Measurements from ENCODE around the gene GRM7.

GRM7 gene

DNA sequence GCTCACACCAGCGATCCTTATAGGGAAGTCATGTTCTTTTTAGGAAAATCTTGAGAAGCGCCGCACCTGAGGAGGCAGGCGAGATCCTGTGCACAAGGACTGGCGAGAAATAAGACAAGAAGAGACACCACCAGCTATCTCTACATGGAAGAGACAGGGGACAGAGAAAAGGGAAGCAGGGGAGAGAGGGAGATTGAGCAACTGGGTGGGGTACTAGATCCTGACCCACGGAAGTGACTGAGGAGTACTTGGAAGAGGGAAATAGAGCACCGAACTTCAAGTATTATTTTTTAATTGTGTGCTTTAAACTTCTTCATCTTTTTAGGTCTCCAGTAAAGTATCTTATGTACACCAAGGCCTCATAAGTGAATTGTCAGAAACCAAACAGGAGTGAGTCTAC, 898.7 kb downstream of the GRM7 start:
- no peak for DNase-seq
- Histone ChIP-seq H3K36me3 (ENCODE audit: control insufficient read depth in 4 of 4, insufficient read depth in 4 of 4, low read length in 3 of 4) (no peaks in the 10 kb centered on the region), H3K27me3 (replicated peaks in 2 of 5; ENCODE audit: control insufficient read depth in 4 of 5, insufficient read depth in 5 of 5, low read length in 4 of 5) (no peaks in the 10 kb centered on the region), H3K4me1 (ENCODE audit: control extremely low read depth in 1 of 4, control insufficient read depth in 4 of 4, insufficient read depth in 4 of 4, low read length in 3 of 4) (no peaks in the 10 kb centered on the region), H3K9me3 (ENCODE audit: control extremely low read depth in 1 of 5, control insufficient read depth in 4 of 5, insufficient read depth in 2 of 5, low read depth in 1 of 5, low read length in 4 of 5) (peaks cover 0 to 2% (median 0%) of the 10 kb centered on the region in 5 experiments), H3K4me3 (ENCODE audit: control insufficient read depth in 1 of 7, extremely low read depth in 1 of 7, insufficient read depth in 4 of 7, low read depth in 2 of 7, low read length in 6 of 7) (no peak overlapping the region), H3K27ac (ENCODE audit: insufficient read depth in 1 of 2, low read depth in 1 of 2, low read length in 2 of 2, poor library complexity in 1 of 2, severe bottlenecking in 2 of 2) (no peak overlapping the region)
- CTCF ChIA-PET: no interaction called here
- POLR2A ChIA-PET: no interaction called here
- WGBS (ENCODE audit: insufficient coverage): 100% methylated on average over 3 of the region's 7 CpGs

DNA sequence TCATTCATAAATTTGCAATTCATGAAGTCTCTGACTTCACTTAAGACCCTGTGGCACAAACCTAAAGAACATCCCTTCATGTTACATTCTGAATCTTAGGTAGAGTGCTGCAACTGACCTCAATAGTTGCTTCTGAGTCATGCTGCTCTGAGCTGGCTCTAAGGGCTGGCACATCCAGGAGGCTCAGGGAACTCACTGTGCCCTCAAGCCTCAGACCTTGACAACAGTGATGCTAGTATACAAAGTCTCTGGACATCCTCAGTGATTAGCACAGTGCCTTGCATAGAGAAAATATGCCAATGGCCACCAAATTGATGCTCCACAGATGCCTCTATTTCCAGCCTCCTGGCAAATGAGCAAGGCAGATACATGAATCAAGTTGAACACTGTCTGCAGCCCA, 899.8 kb downstream of the GRM7 start:
- peaks cover 0 to 4% (median 0%) of the 10 kb centered on the region in 5 experiments for H3K9me3 ChIP-seq (ENCODE audit: control extremely low read depth in 1 of 5, control insufficient read depth in 4 of 5, insufficient read depth in 2 of 5, low read depth in 1 of 5, low read length in 4 of 5)
- no peak for DNase-seq
- no peak overlapping the region for H3K27ac ChIP-seq (ENCODE audit: insufficient read depth in 1 of 2, low read depth in 1 of 2, low read length in 2 of 2, poor library complexity in 1 of 2, severe bottlenecking in 2 of 2)
- H3K4me1 ChIP-seq (ENCODE audit: control extremely low read depth in 1 of 4, control insufficient read depth in 4 of 4, insufficient read depth in 4 of 4, low read length in 3 of 4): no peaks in the 10 kb centered on the region
- no peaks in the 10 kb centered on the region for H3K27me3 ChIP-seq (replicated peaks in 2 of 5; ENCODE audit: control insufficient read depth in 4 of 5, insufficient read depth in 5 of 5, low read length in 4 of 5)
- no peaks in the 10 kb centered on the region for H3K36me3 ChIP-seq (ENCODE audit: control insufficient read depth in 4 of 4, insufficient read depth in 4 of 4, low read length in 3 of 4)
- ChIA-PET POLR2A (no interaction called here), CTCF (no interaction called here)
- no peak overlapping the region for H3K4me3 ChIP-seq (ENCODE audit: control insufficient read depth in 1 of 7, extremely low read depth in 1 of 7, insufficient read depth in 4 of 7, low read depth in 2 of 7, low read length in 6 of 7)

DNA sequence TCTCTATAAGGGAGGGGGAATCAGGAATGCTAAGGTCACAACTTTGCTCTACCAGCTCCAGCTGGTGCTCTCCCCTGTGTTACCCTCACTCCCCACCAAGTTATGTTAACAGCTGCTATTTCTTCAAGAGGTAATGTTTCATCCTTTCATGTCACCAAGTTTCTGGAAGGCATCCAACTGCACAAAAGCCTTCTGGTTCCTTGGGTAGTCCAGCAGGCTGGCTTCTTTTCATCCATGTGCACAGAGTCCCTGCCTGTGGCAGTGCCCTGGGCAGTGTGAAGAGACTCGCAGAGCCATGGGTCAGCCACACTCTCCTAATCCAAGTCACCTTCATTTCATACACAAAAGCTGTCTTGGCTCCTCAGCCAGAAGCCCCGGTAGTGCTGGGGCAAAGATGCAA, 903.2 kb downstream of the GRM7 start:
- POLR2A ChIA-PET: no interaction called here
- Histone ChIP-seq H3K36me3 (ENCODE audit: control insufficient read depth in 4 of 4, insufficient read depth in 4 of 4, low read length in 3 of 4) (no peaks in the 10 kb centered on the region), H3K4me1 (ENCODE audit: control extremely low read depth in 1 of 4, control insufficient read depth in 4 of 4, insufficient read depth in 4 of 4, low read length in 3 of 4) (no peaks in the 10 kb centered on the region), H3K9me3 (ENCODE audit: control extremely low read depth in 1 of 5, control insufficient read depth in 4 of 5, insufficient read depth in 2 of 5, low read depth in 1 of 5, low read length in 4 of 5) (peaks cover 0 to 9% (median 1%) of the 10 kb centered on the region in 5 experiments), H3K27ac (ENCODE audit: insufficient read depth in 1 of 2, low read depth in 1 of 2, low read length in 2 of 2, poor library complexity in 1 of 2, severe bottlenecking in 2 of 2) (no peak overlapping the region), H3K27me3 (replicated peaks in 2 of 5; ENCODE audit: control insufficient read depth in 4 of 5, insufficient read depth in 5 of 5, low read length in 4 of 5) (no peaks in the 10 kb centered on the region), H3K4me3 (ENCODE audit: control insufficient read depth in 1 of 7, extremely low read depth in 1 of 7, insufficient read depth in 4 of 7, low read depth in 2 of 7, low read length in 6 of 7) (no peak overlapping the region)
- CTCF ChIA-PET: no interaction called here
- no peak for DNase-seq
- WGBS (ENCODE audit: insufficient coverage): 100% methylated on average over 2 of the region's 2 CpGs

DNA sequence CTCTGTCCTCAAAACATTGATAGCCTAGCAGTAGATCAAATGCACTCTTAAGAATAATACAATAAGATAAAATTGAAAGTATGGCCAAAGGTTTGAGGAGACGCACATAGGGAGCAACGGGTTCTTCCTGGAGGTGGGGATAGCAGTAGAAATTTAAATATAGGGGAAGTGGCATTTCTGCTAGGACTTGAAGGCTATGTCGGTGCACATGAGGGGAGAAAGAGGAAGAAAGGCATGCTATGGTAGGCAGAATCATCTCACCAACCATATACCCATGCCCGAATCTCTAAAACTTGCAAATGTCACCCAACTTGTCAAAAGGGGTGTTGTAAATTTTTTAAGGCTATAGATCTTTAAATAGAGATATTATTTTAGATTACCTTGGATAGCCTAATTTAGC, 905.6 kb downstream of the GRM7 start:
- Histone ChIP-seq H3K36me3 (ENCODE audit: control insufficient read depth in 4 of 4, insufficient read depth in 4 of 4, low read length in 3 of 4) (no peaks in the 10 kb centered on the region), H3K4me1 (ENCODE audit: control extremely low read depth in 1 of 4, control insufficient read depth in 4 of 4, insufficient read depth in 4 of 4, low read length in 3 of 4) (no peaks in the 10 kb centered on the region), H3K4me3 (ENCODE audit: control insufficient read depth in 1 of 7, extremely low read depth in 1 of 7, insufficient read depth in 4 of 7, low read depth in 2 of 7, low read length in 6 of 7) (no peak overlapping the region), H3K27me3 (replicated peaks in 2 of 5; ENCODE audit: control insufficient read depth in 4 of 5, insufficient read depth in 5 of 5, low read length in 4 of 5) (no peaks in the 10 kb centered on the region), H3K9me3 (ENCODE audit: control extremely low read depth in 1 of 5, control insufficient read depth in 4 of 5, insufficient read depth in 2 of 5, low read depth in 1 of 5, low read length in 4 of 5) (peaks cover 0 to 8% (median 1%) of the 10 kb centered on the region in 5 experiments), H3K27ac (ENCODE audit: insufficient read depth in 1 of 2, low read depth in 1 of 2, low read length in 2 of 2, poor library complexity in 1 of 2, severe bottlenecking in 2 of 2) (no peak overlapping the region)
- POLR2A ChIA-PET: no interaction called here
- CTCF ChIA-PET: no interaction called here
- no peak for DNase-seq
- WGBS (ENCODE audit: insufficient coverage): no CpG with 5 or more reads among the region's 4 CpGs

DNA sequence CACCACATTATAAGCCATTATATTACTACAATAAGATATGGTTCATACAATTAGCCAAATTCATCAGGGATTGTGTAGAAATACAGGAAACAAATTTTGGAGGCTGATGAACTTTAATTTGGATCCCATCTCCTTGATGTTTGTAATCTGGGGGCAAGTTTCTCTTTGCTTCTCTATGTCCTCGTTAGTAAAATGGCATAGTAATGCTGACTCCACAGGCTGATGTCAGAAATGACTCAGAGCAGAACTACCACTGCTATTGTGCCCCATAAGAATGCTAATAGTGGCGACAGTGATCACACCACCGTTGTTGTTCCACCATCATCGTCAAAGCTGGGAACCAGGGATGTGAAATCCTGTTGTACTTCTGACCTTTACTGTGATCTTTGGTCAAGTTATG, 918.4 kb downstream of the GRM7 start:
- Histone ChIP-seq H3K36me3 (ENCODE audit: control insufficient read depth in 4 of 4, insufficient read depth in 4 of 4, low read length in 3 of 4) (no peaks in the 10 kb centered on the region), H3K4me1 (ENCODE audit: control extremely low read depth in 1 of 4, control insufficient read depth in 4 of 4, insufficient read depth in 4 of 4, low read length in 3 of 4) (no peaks in the 10 kb centered on the region), H3K27ac (ENCODE audit: insufficient read depth in 1 of 2, low read depth in 1 of 2, low read length in 2 of 2, poor library complexity in 1 of 2, severe bottlenecking in 2 of 2) (no peak overlapping the region), H3K4me3 (ENCODE audit: control insufficient read depth in 1 of 7, extremely low read depth in 1 of 7, insufficient read depth in 4 of 7, low read depth in 2 of 7, low read length in 6 of 7) (no peak overlapping the region), H3K9me3 (ENCODE audit: control extremely low read depth in 1 of 5, control insufficient read depth in 4 of 5, insufficient read depth in 2 of 5, low read depth in 1 of 5, low read length in 4 of 5) (peaks cover 0 to 4% (median 0%) of the 10 kb centered on the region in 5 experiments), H3K27me3 (replicated peaks in 2 of 5; ENCODE audit: control insufficient read depth in 4 of 5, insufficient read depth in 5 of 5, low read length in 4 of 5) (no peaks in the 10 kb centered on the region)
- no peak for DNase-seq
- ChIA-PET CTCF (interaction anchor here (0.6 kb wide), 1 partner anchor 69 kb away, joined by 3 read pairs; no protein-coding TSS in a partner anchor), POLR2A (no interaction called here)
- WGBS (ENCODE audit: insufficient coverage): 98% methylated on average over 4 of the region's 4 CpGs

DNA sequence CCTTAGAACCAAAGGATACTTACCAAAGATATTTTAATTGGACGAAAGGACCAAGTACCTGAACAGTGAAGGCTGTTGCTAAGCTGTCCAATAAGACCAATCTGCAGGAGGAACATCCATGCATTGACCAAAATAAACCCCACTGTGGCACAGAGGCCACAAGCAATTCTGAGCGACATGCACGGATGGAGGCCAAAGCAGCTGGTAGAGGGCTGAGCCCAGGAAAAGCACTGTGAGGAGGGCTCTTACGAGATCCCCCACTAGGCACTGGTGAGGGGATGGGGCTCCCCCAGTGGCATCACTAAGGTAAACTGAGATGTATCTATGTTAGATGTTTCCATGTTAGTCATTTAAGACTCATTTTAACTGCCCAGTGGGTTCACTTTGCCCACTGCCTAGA, 920.5 kb downstream of the GRM7 start:
- ChIA-PET POLR2A (no interaction called here), CTCF (no interaction called here)
- peaks cover 0 to 4% (median 0%) of the 10 kb centered on the region in 5 experiments for H3K9me3 ChIP-seq (ENCODE audit: control extremely low read depth in 1 of 5, control insufficient read depth in 4 of 5, insufficient read depth in 2 of 5, low read depth in 1 of 5, low read length in 4 of 5)
- no peaks in the 10 kb centered on the region for H3K36me3 ChIP-seq (ENCODE audit: control insufficient read depth in 4 of 4, insufficient read depth in 4 of 4, low read length in 3 of 4)
- WGBS (ENCODE audit: insufficient coverage): 100% methylated on average over 3 of the region's 4 CpGs
- no peaks in the 10 kb centered on the region for H3K27me3 ChIP-seq (replicated peaks in 2 of 5; ENCODE audit: control insufficient read depth in 4 of 5, insufficient read depth in 5 of 5, low read length in 4 of 5)
- H3K27ac ChIP-seq (ENCODE audit: insufficient read depth in 1 of 2, low read depth in 1 of 2, low read length in 2 of 2, poor library complexity in 1 of 2, severe bottlenecking in 2 of 2): no peak overlapping the region
- no peaks in the 10 kb centered on the region for H3K4me1 ChIP-seq (ENCODE audit: control extremely low read depth in 1 of 4, control insufficient read depth in 4 of 4, insufficient read depth in 4 of 4, low read length in 3 of 4)
- no peak overlapping the region for H3K4me3 ChIP-seq (ENCODE audit: control insufficient read depth in 1 of 7, extremely low read depth in 1 of 7, insufficient read depth in 4 of 7, low read depth in 2 of 7, low read length in 6 of 7)
- no peak for DNase-seq

DNA sequence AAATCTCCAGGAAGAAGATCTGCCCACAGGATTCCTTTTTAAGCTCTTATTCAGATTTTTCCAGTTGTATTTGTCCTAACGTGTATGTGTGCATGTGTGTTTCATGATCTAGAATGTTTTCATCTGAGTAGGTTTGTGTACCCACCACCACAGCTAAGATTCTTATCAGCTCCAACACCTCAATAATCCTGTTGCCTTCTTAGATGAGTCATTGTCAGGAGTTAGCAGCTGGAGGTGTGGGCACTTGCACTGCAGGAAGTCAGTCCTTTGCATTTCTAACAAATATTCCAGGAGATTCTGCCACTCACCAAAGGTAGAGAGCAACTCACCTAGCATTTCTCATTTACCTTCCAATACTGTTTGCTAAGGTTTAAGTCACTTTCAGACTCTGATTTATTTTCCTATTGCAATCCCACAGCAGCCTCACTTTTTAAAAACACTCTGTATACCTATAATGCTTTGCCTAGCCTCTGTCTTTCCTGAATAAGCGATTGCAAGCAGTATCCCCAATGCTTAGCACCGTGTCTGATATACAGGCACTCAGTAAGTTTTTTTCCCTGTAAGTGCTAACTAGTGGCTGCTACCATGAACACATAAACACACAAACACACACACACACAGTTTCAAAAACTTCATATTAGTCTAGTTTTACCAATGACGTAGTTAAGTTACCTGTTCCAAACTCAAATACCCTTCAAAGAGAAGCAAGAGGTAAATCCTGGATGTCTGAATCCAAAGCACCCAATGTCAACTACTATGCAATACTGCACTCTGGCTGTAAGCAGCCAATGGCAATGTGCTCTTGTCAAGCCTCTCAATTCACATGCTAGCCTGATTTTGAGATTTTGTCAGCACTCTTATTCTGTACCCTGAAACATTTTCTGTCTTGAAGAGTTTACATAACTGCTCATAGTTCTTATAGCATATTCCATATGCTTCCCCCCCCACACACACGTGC, 927.2 kb downstream of the GRM7 start:
- ChIA-PET POLR2A (no interaction called here), CTCF (no interaction called here)
- 94% methylated on average over 3 of the region's 5 CpGs for WGBS (ENCODE audit: insufficient coverage)
- Histone ChIP-seq H3K36me3 (ENCODE audit: control insufficient read depth in 4 of 4, insufficient read depth in 4 of 4, low read length in 3 of 4) (no peaks in the 10 kb centered on the region), H3K27me3 (replicated peaks in 2 of 5; ENCODE audit: control insufficient read depth in 4 of 5, insufficient read depth in 5 of 5, low read length in 4 of 5) (no peaks in the 10 kb centered on the region), H3K27ac (ENCODE audit: insufficient read depth in 1 of 2, low read depth in 1 of 2, low read length in 2 of 2, poor library complexity in 1 of 2, severe bottlenecking in 2 of 2) (no peak overlapping the region), H3K9me3 (ENCODE audit: control extremely low read depth in 1 of 5, control insufficient read depth in 4 of 5, insufficient read depth in 2 of 5, low read depth in 1 of 5, low read length in 4 of 5) (peaks cover 0 to 3% (median 0%) of the 10 kb centered on the region in 5 experiments), H3K4me3 (ENCODE audit: control insufficient read depth in 1 of 7, extremely low read depth in 1 of 7, insufficient read depth in 4 of 7, low read depth in 2 of 7, low read length in 6 of 7) (no peak overlapping the region), H3K4me1 (ENCODE audit: control extremely low read depth in 1 of 4, control insufficient read depth in 4 of 4, insufficient read depth in 4 of 4, low read length in 3 of 4) (peaks cover 0 to 3% (median 0%) of the 10 kb centered on the region in 4 experiments)
- DNase-seq: peak; percentile 5 to 55 (median 21)
